DND-41 (cell line): ENCODE measurements around the gene PDLIM7.
A peak's percentile ranks its signal among the peaks of the same experiment; 100 is the strongest.

Experiments used
- ATAC-seq: fragments of 200-7000 bp; cut with Tn5 transposase; 3 replicates; pipeline ENCODE4 v1.9.1; 2021; ENCODE audit warnings: low read depth; ENCODE audit not compliant: insufficient read depth
- DNase-seq: peaks from one replicate; pipeline ENCODE4 v3.0.0-alpha.2; 2020
- H2AFZ ChIP-seq: 2 replicates; pipeline ENCODE4 v1.6.0; 2012; ENCODE audit warnings: low read depth, low read length
- H3K27ac ChIP-seq: 2 replicates; pipeline ENCODE4 v1.5.1; 2012; ENCODE audit warnings: low read length, inconsistent platforms
- H3K27me3 ChIP-seq: fragments of 200-600 bp; sonication (generic); 2 replicates; pipeline ENCODE4 v1.6.0; 2012; ENCODE audit warnings: low read length, mild to moderate bottlenecking, inconsistent platforms; ENCODE audit not compliant: insufficient read depth, poor library complexity
- H3K36me3 ChIP-seq: 2 replicates; pipeline ENCODE4 v1.5.1; 2012; ENCODE audit warnings: low read length, inconsistent platforms; ENCODE audit not compliant: insufficient read depth
- H3K4me1 ChIP-seq: 2 replicates; pipeline ENCODE4 v1.5.1; 2012; ENCODE audit warnings: mild to moderate bottlenecking, low read length; ENCODE audit not compliant: insufficient read depth
- H3K4me2 ChIP-seq: 2 replicates; pipeline ENCODE4 v1.6.0; 2012; ENCODE audit warnings: mild to moderate bottlenecking, moderate library complexity, low read length, inconsistent platforms; ENCODE audit not compliant: insufficient read depth
- H3K4me3 ChIP-seq, 2 experiments: fragments of 200-600 bp in 1 of 2; shearing (Covaris generic) in 1 of 2; 2 replicates each; pipeline ENCODE4 v1.5.1; 2012 to 2016; ENCODE audit warnings: inconsistent platforms in 2 of 2, low read length in 2 of 2, mild to moderate bottlenecking in 2 of 2, low read depth in 1 of 2, moderate library complexity in 1 of 2
- H3K79me2 ChIP-seq: 2 replicates; pipeline ENCODE4 v1.6.0; 2012; ENCODE audit warnings: low read length, inconsistent platforms; ENCODE audit not compliant: insufficient read depth
- H3K9ac ChIP-seq: 2 replicates; pipeline ENCODE4 v1.6.0; 2012; ENCODE audit warnings: low read depth, mild to moderate bottlenecking, inconsistent platforms, low read length, moderate library complexity
- H3K9me3 ChIP-seq: 2 replicates; pipeline ENCODE4 v1.5.1; 2012; ENCODE audit warnings: low read length, moderate library complexity, mild to moderate bottlenecking, inconsistent platforms; ENCODE audit not compliant: insufficient read depth, severe bottlenecking
- H4K20me1 ChIP-seq: 2 replicates; pipeline ENCODE4 v1.6.0; 2012; ENCODE audit warnings: low read length; ENCODE audit not compliant: insufficient read depth
- CTCF ChIP-seq: IDR thresholded peaks from 2 replicates; pipeline ENCODE4 v1.5.1; 2012; ENCODE audit warnings: borderline replicate concordance, low read length, moderate library complexity, mild to moderate bottlenecking; ENCODE audit not compliant: poor library complexity, severe bottlenecking; ENCODE audit errors: extremely low read depth
- EZH2 ChIP-seq: IDR thresholded peaks from 3 replicates; pipeline ENCODE4 v1.6.1; 2012; ENCODE audit warnings: borderline replicate concordance, low read depth, mild to moderate bottlenecking, moderate library complexity, low read length, inconsistent platforms; ENCODE audit not compliant: severe bottlenecking

Gene PDLIM7

GRCh38 chr5:177509991-177510566 lies 12.7 kb upstream of the PDLIM7 start:
- Histone ChIP-seq H3K27me3 (no peaks in the 10 kb centered on the region), H3K9me3 (no peaks in the 10 kb centered on the region), H4K20me1 (peaks cover 20% of the 10 kb centered on the region), H3K9ac (no peak overlapping the region), H2AFZ (no peak overlapping the region), H3K4me2 (no peak overlapping the region), H3K36me3 (peaks cover 51% of the 10 kb centered on the region), H3K4me1 (peaks cover 11% of the 10 kb centered on the region), H3K79me2 (peaks cover 13% of the 10 kb centered on the region), H3K4me3 (no peak overlapping the region), H3K27ac (no peak overlapping the region)
- no peak for DNase-seq
- peak; percentile 37; the same call in 2 of the 3 replicates for ATAC-seq
- TF ChIP-seq CTCF, result no peak
- no peak for TF ChIP-seq EZH2

- ATAC-seq, result no peak
- Histone ChIP-seq H3K36me3 (peaks cover 45% of the 10 kb centered on the region), H3K4me1 (peaks cover 5% of the 10 kb centered on the region), H3K27ac (no peak within 1 kb of the TSS), H3K9ac (no peak within 1 kb of the TSS), H3K9me3 (no peaks in the 10 kb centered on the region), H3K4me2 (no peak within 1 kb of the TSS), H3K4me3 (no peak within 1 kb of the TSS), H2AFZ (no peak within 1 kb of the TSS), H4K20me1 (peaks cover 14% of the 10 kb centered on the region), H3K79me2 (peaks cover 7% of the 10 kb centered on the region; the same call in 1 of the 2 replicates), H3K27me3 (no peaks in the 10 kb centered on the region)
- no peak for DNase-seq
- TF ChIP-seq EZH2, result no peak
- TF ChIP-seq CTCF, result no peak
Observed at GRCh38 chr5:177509381-177509951, 12.1 kb upstream of the PDLIM7 start, which contains the start of gene DOK3. Gene DOK3 (minus strand): TSS chr5:177509826. CDS start chr5:177509540, 286 bp downstream.

GRCh38 chr5:177508837-177509236 lies 11.4 kb upstream of the PDLIM7 start:
- Histone ChIP-seq H3K27ac (no peak overlapping the region), H4K20me1 (peaks cover 11% of the 10 kb centered on the region; the same call in 1 of the 2 replicates), H3K79me2 (0 out of 2 replicates have a peak, but pooled peaks cover under 1% of the 10 kb centered on the region), H3K27me3 (no peaks in the 10 kb centered on the region), H3K4me2 (no peak overlapping the region), H3K9ac (no peak overlapping the region), H3K4me1 (no peaks in the 10 kb centered on the region), H3K36me3 (peaks cover 39% of the 10 kb centered on the region), H3K9me3 (no peaks in the 10 kb centered on the region), H2AFZ (no peak overlapping the region), H3K4me3 (no peak overlapping the region)
- DNase-seq, result no peak
- no peak for ATAC-seq
- TF ChIP-seq EZH2, result no peak

GRCh38 chr5:177508221-177508611 lies 10.8 kb upstream of the PDLIM7 start:
- DNase-seq, result no peak
- H3K27ac ChIP-seq, result no peak overlapping the region
- no peak overlapping the region for H3K4me2 ChIP-seq

More at GRCh38 chr5:177508221-177508611, 10.8 kb upstream of the PDLIM7 start:
- Histone ChIP-seq H3K9ac (no peak overlapping the region), H4K20me1 (peaks cover 11% of the 10 kb centered on the region; the same call in 1 of the 2 replicates), H3K9me3 (no peaks in the 10 kb centered on the region), H3K4me3 (no peak overlapping the region), H3K79me2 (no peaks in the 10 kb centered on the region), H3K36me3 (peaks cover 33% of the 10 kb centered on the region), H3K27me3 (no peaks in the 10 kb centered on the region), H2AFZ (no peak overlapping the region), H3K4me1 (no peaks in the 10 kb centered on the region)
- no peak for TF ChIP-seq CTCF
- no peak for ATAC-seq
